ENCODE measurements around the gene GID8. TPM values are rescaled to one million over a fixed set of nuclear protein-coding genes. Genes with fewer than 3 reads are reported as not detected.

GID8 gene
- total and polyA plus RNA-seq, 9 of the 15 experiments (the other 6 are each of a cell fraction or from before 2014, with no cell fraction given) = 7.5 to 31.6 (median 22.2) TPM

DNA sequence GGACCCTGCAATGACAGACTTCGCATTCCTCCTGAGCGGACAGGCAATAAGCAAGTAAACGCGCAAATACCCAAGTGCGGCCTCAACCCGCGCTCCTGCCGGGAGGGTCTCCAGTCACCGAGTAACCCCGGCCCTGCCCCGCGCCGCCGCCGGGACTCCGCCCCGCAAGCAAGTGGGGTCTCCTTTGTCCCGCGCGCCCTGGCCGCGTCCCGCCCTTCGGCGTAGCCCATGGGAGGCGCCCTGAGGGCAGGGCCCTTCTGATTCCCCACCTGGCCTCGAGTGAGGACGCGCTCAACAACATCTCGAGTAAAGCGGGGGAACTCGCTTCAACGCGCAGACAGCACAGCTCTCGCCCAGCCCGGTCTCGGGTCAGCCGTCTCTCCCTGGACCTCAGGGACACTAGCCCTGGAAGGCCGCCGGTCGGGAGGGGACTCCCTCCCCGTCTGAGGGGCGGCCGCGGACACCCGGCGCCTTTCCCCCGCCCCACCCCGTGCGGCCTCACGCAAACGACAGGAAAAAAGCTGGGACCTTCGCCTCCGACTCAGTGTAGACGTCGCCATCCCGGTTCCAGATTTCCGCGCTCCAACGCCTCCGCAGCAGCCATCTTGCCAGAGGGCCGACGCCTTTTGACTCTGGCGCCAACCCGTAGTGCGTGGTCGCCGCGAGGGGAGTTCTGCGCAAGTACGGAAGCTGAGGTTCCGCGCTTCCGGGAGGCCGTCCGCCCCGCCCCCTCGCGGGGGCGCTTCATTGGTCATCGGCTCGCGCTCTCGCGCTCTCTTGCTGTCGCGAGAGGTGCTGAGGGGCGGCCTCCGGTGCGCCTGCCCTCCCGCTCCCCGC, 461 bp upstream of the GID8 start (continued):
- TF ChIP-seq JUN (IDR thresholded peaks at IDR 0.05; ENCODE audit: borderline replicate concordance, low read depth, low read length) = peak; percentile 59; the same call in 1 of the 2 replicates
- peak; percentile 24; the same call in 1 of the 2 replicates for TF ChIP-seq JUN (CRISPR knock-in tag; IDR thresholded peaks at IDR 0.05; ENCODE audit: borderline replicate concordance)
- no peak for TF ChIP-seq CC2D1A (IDR thresholded peaks at IDR 0.05)
- TF ChIP-seq, protein P1, sequence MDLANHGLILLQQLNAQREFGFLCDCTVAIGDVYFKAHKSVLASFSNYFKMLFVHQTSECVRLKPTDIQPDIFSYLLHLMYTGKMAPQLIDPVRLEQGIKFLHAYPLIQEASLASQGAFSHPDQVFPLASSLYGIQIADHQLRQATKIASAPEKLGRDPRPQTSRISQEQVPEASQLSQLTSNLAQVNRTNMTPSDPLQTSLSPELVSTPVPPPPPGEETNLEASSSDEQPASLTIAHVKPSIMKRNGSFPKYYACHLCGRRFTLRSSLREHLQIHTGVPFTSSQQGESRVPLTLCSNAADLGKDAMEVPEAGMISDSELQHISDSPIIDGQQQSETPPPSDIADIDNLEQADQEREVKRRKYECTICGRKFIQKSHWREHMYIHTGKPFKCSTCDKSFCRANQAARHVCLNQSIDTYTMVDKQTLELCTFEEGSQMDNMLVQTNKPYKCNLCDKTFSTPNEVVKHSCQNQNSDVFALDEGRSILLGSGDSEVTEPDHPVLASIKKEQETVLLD (IDR thresholded peaks at IDR 0.05) = peak; percentile 82
- TF ChIP-seq CREB1 (IDR thresholded peaks at IDR 0.05) = peak; percentile 43; the same call in 1 of the 2 replicates
- peak; percentile 33; the same call in 1 of the 2 replicates for TF ChIP-seq CREB1 (CRISPR knock-in tag; IDR thresholded peaks at IDR 0.05)
- TF ChIP-seq HNRNPLL (IDR thresholded peaks at IDR 0.05; ENCODE audit: low read depth, low read length, poor library complexity, severe bottlenecking) = peak; percentile 48
- TF ChIP-seq CREBBP (IDR thresholded peaks at IDR 0.05; ENCODE audit: low read depth, low read length) = no peak
- TF ChIP-seq ZNF274 (IDR thresholded peaks at IDR 0.05; ENCODE audit: borderline replicate concordance, low read depth, low read length) = no peak
- peak; percentile 42; the same call in 1 of the 2 replicates for TF ChIP-seq RB1 (IDR thresholded peaks at IDR 0.05; ENCODE audit: low read depth)
- peak; percentile 8; the same call in 1 of the 2 replicates for TF ChIP-seq GATAD2B (IDR thresholded peaks at IDR 0.05; ENCODE audit: borderline replicate concordance)
- TF ChIP-seq, protein P2, sequence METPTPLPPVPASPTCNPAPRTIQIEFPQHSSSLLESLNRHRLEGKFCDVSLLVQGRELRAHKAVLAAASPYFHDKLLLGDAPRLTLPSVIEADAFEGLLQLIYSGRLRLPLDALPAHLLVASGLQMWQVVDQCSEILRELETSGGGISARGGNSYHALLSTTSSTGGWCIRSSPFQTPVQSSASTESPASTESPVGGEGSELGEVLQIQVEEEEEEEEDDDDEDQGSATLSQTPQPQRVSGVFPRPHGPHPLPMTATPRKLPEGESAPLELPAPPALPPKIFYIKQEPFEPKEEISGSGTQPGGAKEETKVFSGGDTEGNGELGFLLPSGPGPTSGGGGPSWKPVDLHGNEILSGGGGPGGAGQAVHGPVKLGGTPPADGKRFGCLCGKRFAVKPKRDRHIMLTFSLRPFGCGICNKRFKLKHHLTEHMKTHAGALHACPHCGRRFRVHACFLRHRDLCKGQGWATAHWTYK (CRISPR knock-in tag; IDR thresholded peaks at IDR 0.05) = no peak
- no peak for TF ChIP-seq RCOR1 (IDR thresholded peaks at IDR 0.05; ENCODE audit: borderline replicate concordance in 1 of 2, low read depth in 2 of 2, low read length in 2 of 2)
- TF ChIP-seq NR4A1 (CRISPR knock-in tag; IDR thresholded peaks at IDR 0.05) = peak; percentile 76
- TF ChIP-seq NR4A1 (tag; IDR thresholded peaks at IDR 0.05) = peak; percentile 15; the same call in 1 of the 2 replicates
- peak; percentile 72; the same call in 1 of the 2 replicates for TF ChIP-seq BRD4 (IDR thresholded peaks at IDR 0.05)
- no peak for TF ChIP-seq U2AF2 (optimal IDR thresholded peaks at IDR 0.05; ENCODE audit: low read depth, low read length)
- TF ChIP-seq GATAD2A (IDR thresholded peaks at IDR 0.05) = no peak
- TF ChIP-seq GABPA (tag; conservative IDR thresholded peaks at IDR 0.05; ENCODE audit: low read depth) = peak; percentile 93
- peak; percentile 88 for TF ChIP-seq PHF8 (IDR thresholded peaks at IDR 0.05; ENCODE audit: borderline replicate concordance, low read length)
- TF ChIP-seq NONO (IDR thresholded peaks at IDR 0.05; ENCODE audit: low read depth in 2 of 2, low read length in 1 of 2) = no peak
- no peak for TF ChIP-seq MLLT1 (IDR thresholded peaks at IDR 0.05)
- no peak for TF ChIP-seq ZNF24 (IDR thresholded peaks at IDR 0.05)
- TF ChIP-seq, protein P3, sequence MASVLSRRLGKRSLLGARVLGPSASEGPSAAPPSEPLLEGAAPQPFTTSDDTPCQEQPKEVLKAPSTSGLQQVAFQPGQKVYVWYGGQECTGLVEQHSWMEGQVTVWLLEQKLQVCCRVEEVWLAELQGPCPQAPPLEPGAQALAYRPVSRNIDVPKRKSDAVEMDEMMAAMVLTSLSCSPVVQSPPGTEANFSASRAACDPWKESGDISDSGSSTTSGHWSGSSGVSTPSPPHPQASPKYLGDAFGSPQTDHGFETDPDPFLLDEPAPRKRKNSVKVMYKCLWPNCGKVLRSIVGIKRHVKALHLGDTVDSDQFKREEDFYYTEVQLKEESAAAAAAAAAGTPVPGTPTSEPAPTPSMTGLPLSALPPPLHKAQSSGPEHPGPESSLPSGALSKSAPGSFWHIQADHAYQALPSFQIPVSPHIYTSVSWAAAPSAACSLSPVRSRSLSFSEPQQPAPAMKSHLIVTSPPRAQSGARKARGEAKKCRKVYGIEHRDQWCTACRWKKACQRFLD (CRISPR knock-in tag; IDR thresholded peaks at IDR 0.05) = no peak
